ENCODE data around the gene PLOD2.

The PLOD2 gene

DNA sequence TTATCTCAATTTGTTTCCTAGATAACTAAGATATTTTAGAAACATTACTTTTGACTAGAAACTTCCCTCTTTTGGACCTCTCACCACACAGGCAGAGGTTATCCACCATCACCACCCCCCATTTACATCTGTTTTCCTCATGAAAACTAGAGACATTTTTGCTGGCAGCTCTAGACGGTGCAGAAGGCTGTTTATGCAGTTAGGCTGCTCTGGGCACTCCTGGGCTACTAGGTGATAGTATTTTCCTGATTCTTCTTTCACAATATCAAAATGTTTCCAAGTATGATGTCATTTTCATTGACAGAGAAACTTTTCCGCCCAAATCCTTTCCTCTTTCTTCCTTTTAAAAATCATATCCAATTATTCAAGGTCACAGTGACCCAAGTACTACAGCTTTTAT lies 67.1 kb downstream of the PLOD2 start:
- Histone ChIP-seq H3K9ac (ENCODE audit: low read length in 5 of 5) (no peak overlapping the region), H3K27me3 (ENCODE audit: control insufficient read depth in 5 of 5, insufficient read depth in 4 of 5, low read length in 5 of 5) (no peaks in the 10 kb centered on the region), H3K27ac (ENCODE audit: low read depth, low read length) (peak overlapping the region; percentile 6), H3K36me3 (ENCODE audit: control insufficient read depth in 5 of 5, insufficient read depth in 5 of 5, low read length in 5 of 5) (peaks cover 0 to 3% (median 0%) of the 10 kb centered on the region in 5 donors), H3K4me3 (ENCODE audit: low read depth in 1 of 5, low read length in 5 of 5) (no peak overlapping the region), H3K4me1 (ENCODE audit: control insufficient read depth in 5 of 5, insufficient read depth in 5 of 5, low read length in 5 of 5) (peaks cover 0 to 6% (median 0%) of the 10 kb centered on the region in 5 donors), H3K9me3 (ENCODE audit: control insufficient read depth in 5 of 5, low read length in 5 of 5) (no peaks in the 10 kb centered on the region)

DNA sequence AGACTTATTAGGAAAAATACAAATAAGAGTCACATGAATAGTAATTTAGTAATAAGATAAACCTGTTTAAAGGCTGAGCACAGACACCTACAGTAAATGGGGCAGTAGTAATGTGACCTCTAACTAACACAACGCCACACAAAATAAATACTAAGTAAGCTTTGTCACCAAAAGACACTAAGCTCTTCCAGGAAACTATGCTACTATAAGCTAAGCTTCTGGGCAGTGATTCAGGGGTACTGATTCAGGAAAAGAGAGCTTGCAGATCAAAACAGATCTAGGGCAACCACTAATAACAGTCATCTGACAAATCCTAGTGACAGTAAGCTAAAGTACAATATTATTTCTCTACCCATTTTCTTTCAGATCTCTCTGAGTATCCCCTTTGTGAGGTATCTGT lies 68.8 kb downstream of the PLOD2 start:
- Histone ChIP-seq H3K4me3 (ENCODE audit: low read depth in 1 of 5, low read length in 5 of 5) (no peak overlapping the region), H3K9ac (ENCODE audit: low read length in 5 of 5) (no peak overlapping the region), H3K36me3 (ENCODE audit: control insufficient read depth in 5 of 5, insufficient read depth in 5 of 5, low read length in 5 of 5) (peaks cover 0 to 3% (median 0%) of the 10 kb centered on the region in 5 donors), H3K4me1 (ENCODE audit: control insufficient read depth in 5 of 5, insufficient read depth in 5 of 5, low read length in 5 of 5) (peaks cover 0 to 6% (median 0%) of the 10 kb centered on the region in 5 donors), H3K27ac (ENCODE audit: low read depth, low read length) (peak overlapping the region; percentile 6), H3K9me3 (ENCODE audit: control insufficient read depth in 5 of 5, low read length in 5 of 5) (no peaks in the 10 kb centered on the region), H3K27me3 (ENCODE audit: control insufficient read depth in 5 of 5, insufficient read depth in 4 of 5, low read length in 5 of 5) (no peaks in the 10 kb centered on the region)

DNA sequence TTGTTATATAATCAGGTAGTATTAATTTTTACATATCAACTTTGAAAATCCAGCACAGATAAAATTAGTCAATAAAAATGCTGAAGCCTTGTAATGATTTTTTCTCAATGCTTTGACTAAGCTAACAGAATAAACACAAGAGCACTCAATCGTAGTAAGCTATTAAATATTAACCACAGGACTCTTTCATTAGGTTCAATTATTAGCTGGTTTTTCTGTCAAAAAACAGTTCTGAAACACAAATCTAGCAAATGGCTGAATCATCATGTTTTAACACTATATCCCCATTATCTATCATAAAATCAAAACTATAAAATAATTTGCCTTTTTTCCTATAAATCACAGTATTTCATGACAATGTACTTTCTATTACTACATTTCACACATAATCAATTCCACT lies 69.6 kb downstream of the PLOD2 start:
- H3K4me1 ChIP-seq (ENCODE audit: control insufficient read depth in 5 of 5, insufficient read depth in 5 of 5, low read length in 5 of 5), result peaks cover 0 to 6% (median 0%) of the 10 kb centered on the region in 5 donors
- peaks cover 0 to 4% (median 0%) of the 10 kb centered on the region in 5 donors for H3K36me3 ChIP-seq (ENCODE audit: control insufficient read depth in 5 of 5, insufficient read depth in 5 of 5, low read length in 5 of 5)
- H3K9me3 ChIP-seq (ENCODE audit: control insufficient read depth in 5 of 5, low read length in 5 of 5), result no peaks in the 10 kb centered on the region
- H3K9ac ChIP-seq (ENCODE audit: low read length in 5 of 5), result no peak overlapping the region
- H3K4me3 ChIP-seq (ENCODE audit: low read depth in 1 of 5, low read length in 5 of 5), result no peak overlapping the region
- H3K27ac ChIP-seq (ENCODE audit: low read depth, low read length), result peak overlapping the region; percentile 6
- no peaks in the 10 kb centered on the region for H3K27me3 ChIP-seq (ENCODE audit: control insufficient read depth in 5 of 5, insufficient read depth in 4 of 5, low read length in 5 of 5)

DNA sequence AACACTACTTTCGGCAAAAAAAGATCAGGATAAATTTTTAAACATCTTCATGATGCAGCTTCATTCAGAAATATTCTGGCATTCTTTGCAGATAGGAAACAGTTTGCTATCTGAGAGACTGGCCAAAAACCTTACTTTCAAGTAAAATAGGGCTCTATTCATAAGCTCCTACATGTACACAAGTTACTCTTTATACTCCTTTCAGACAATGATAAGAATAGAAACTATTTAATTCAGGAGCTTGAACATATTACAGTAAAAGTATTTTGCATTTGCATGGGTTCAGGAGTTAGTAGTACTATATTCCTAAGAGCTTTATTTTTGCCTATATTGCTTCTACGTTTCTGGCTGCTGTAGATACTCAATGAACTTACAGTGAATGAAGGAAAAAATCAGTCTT lies 70.5 kb downstream of the PLOD2 start:
- Histone ChIP-seq H3K9me3 (ENCODE audit: control insufficient read depth in 5 of 5, low read length in 5 of 5) (no peaks in the 10 kb centered on the region), H3K36me3 (ENCODE audit: control insufficient read depth in 5 of 5, insufficient read depth in 5 of 5, low read length in 5 of 5) (peaks cover 2 to 9% (median 4%) of the 10 kb centered on the region in 5 donors), H3K27me3 (ENCODE audit: control insufficient read depth in 5 of 5, insufficient read depth in 4 of 5, low read length in 5 of 5) (no peaks in the 10 kb centered on the region), H3K4me1 (ENCODE audit: control insufficient read depth in 5 of 5, insufficient read depth in 5 of 5, low read length in 5 of 5) (peaks cover 0 to 6% (median 0%) of the 10 kb centered on the region in 5 donors), H3K27ac (ENCODE audit: low read depth, low read length) (no peak overlapping the region), H3K4me3 (ENCODE audit: low read depth in 1 of 5, low read length in 5 of 5) (no peak overlapping the region), H3K9ac (ENCODE audit: low read length in 5 of 5) (no peak overlapping the region)

DNA sequence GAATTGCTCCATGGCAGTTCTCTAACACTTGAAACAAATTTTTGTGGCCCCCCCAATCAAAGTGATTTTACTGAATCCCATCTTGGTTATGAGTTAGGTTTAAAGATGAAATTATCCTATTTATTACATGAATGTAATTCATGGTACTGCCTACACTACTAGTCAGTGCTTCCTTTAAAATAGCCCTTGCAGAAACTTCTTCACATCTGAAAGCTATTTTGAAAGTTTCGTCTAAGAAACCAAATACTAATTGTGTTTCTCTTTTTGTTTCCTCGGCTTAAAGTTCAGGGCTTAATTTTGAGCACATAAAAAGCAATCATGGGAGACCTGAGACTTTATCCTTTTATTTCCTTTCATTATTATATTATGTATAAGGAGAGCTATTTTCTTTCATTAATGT lies 72.1 kb downstream of the PLOD2 start:
- Histone ChIP-seq H3K9me3 (ENCODE audit: control insufficient read depth in 5 of 5, low read length in 5 of 5) (no peaks in the 10 kb centered on the region), H3K27ac (ENCODE audit: low read depth, low read length) (no peak overlapping the region), H3K9ac (ENCODE audit: low read length in 5 of 5) (no peak overlapping the region), H3K4me3 (ENCODE audit: low read depth in 1 of 5, low read length in 5 of 5) (no peak overlapping the region), H3K27me3 (ENCODE audit: control insufficient read depth in 5 of 5, insufficient read depth in 4 of 5, low read length in 5 of 5) (no peaks in the 10 kb centered on the region), H3K36me3 (ENCODE audit: control insufficient read depth in 5 of 5, insufficient read depth in 5 of 5, low read length in 5 of 5) (peaks cover 3 to 9% (median 4%) of the 10 kb centered on the region in 5 donors), H3K4me1 (ENCODE audit: control insufficient read depth in 5 of 5, insufficient read depth in 5 of 5, low read length in 5 of 5) (peaks cover 0 to 3% (median 0%) of the 10 kb centered on the region in 5 donors)

DNA sequence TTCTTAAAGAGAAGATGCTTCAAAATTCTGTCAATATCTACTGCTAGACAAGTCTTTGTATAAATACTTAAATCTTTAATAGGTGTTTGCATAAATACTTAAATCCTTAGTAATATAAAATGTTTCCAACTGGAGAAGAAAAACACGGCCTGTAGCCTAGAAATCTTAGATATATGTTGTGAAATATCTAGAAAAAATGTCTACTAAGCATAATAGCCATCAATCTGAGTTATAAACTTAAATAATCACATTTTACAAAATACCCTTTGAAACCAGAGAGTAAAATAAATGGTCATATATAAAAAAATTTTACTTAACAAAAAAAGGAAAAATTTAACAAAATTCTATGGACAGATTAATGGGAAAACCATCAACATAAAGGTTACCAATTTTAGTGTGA lies 73.9 kb downstream of the PLOD2 start:
- no peaks in the 10 kb centered on the region for H3K9me3 ChIP-seq (ENCODE audit: control insufficient read depth in 5 of 5, low read length in 5 of 5)

DNA sequence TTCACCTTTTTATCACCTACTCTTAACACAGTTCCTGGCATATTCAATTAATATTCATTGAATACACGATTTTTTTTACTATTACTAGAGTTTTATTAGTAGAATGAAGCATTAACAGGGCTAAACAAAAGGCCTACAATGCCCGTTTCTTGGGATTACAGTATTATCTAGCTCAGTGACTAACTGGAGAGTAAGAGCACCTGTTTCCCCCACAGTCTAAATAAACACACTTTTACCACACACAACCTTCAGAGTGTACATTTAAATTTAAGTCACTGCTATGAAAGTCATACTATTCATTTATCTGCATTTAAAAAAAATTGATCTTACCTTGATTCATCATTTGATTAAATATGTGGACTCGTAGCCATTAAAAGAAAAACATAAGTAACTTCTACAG lies 74.8 kb downstream of the PLOD2 start:
- no peak overlapping the region for H3K9ac ChIP-seq (ENCODE audit: low read length in 5 of 5)
- no peak overlapping the region for H3K4me3 ChIP-seq (ENCODE audit: low read depth in 1 of 5, low read length in 5 of 5)
- H3K27me3 ChIP-seq (ENCODE audit: control insufficient read depth in 5 of 5, insufficient read depth in 4 of 5, low read length in 5 of 5), result no peaks in the 10 kb centered on the region
- no peaks in the 10 kb centered on the region for H3K4me1 ChIP-seq (ENCODE audit: control insufficient read depth in 5 of 5, insufficient read depth in 5 of 5, low read length in 5 of 5)
- no peak overlapping the region for H3K27ac ChIP-seq (ENCODE audit: low read depth, low read length)
- peaks cover 3 to 8% (median 4%) of the 10 kb centered on the region in 5 donors for H3K36me3 ChIP-seq (ENCODE audit: control insufficient read depth in 5 of 5, insufficient read depth in 5 of 5, low read length in 5 of 5)
- no peaks in the 10 kb centered on the region for H3K9me3 ChIP-seq (ENCODE audit: control insufficient read depth in 5 of 5, low read length in 5 of 5)

More for the DNA sequence above, 73.9 kb downstream of the PLOD2 start:
- Histone ChIP-seq H3K27ac (ENCODE audit: low read depth, low read length) (no peak overlapping the region), H3K9ac (ENCODE audit: low read length in 5 of 5) (no peak overlapping the region), H3K27me3 (ENCODE audit: control insufficient read depth in 5 of 5, insufficient read depth in 4 of 5, low read length in 5 of 5) (no peaks in the 10 kb centered on the region), H3K4me1 (ENCODE audit: control insufficient read depth in 5 of 5, insufficient read depth in 5 of 5, low read length in 5 of 5) (no peaks in the 10 kb centered on the region), H3K36me3 (ENCODE audit: control insufficient read depth in 5 of 5, insufficient read depth in 5 of 5, low read length in 5 of 5) (peaks cover 3 to 9% (median 4%) of the 10 kb centered on the region in 5 donors), H3K4me3 (ENCODE audit: low read depth in 1 of 5, low read length in 5 of 5) (no peak overlapping the region)

DNA sequence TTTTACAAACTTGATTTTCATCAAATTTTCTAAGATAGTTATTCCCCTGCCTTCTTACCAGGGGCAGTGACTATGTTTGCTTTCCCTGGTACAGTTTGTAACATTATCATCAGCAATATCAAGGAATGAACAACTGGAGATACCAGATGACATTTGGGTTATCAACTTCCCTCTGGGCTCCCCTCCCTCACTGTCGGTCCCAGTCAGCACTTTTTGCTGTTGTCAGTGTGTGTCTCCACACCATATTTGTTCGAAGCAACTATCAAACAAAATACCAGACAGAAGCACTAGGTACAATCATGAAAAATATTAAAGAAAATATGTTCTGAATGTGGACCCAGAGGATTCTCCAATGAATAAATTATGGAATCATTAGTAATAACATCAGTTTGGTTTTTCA lies 75.3 kb downstream of the PLOD2 start:
- H3K27ac ChIP-seq (ENCODE audit: low read depth, low read length), result no peak overlapping the region

DNA sequence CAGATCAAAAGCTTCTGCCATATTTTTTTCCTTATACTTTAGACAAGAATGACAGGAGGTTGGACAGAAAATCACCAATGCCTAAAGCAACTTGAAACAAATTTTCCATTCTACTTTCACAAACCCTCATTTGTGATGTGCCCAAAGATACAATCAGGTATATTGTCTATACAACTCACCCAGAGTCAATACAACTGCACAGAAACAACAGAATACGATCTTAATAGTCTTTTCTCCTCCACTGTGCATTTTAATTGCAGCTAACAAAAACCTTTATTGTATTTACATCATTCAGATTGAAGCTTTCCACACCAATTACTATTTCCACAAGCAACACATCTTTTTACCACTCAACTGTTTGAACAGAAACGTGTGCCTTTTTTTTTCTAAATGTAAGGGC lies 80.4 kb downstream of the PLOD2 start:
- Histone ChIP-seq H3K4me1 (ENCODE audit: control insufficient read depth in 5 of 5, insufficient read depth in 5 of 5, low read length in 5 of 5) (no peaks in the 10 kb centered on the region), H3K4me3 (ENCODE audit: low read depth in 1 of 5, low read length in 5 of 5) (no peak overlapping the region), H3K9ac (ENCODE audit: low read length in 5 of 5) (no peak overlapping the region), H3K27ac (ENCODE audit: low read depth, low read length) (no peak overlapping the region), H3K9me3 (ENCODE audit: control insufficient read depth in 5 of 5, low read length in 5 of 5) (peaks cover 0 to 3% (median 0%) of the 10 kb centered on the region in 5 donors), H3K36me3 (ENCODE audit: control insufficient read depth in 5 of 5, insufficient read depth in 5 of 5, low read length in 5 of 5) (peaks cover 0 to 26% (median 11%) of the 10 kb centered on the region in 5 donors), H3K27me3 (ENCODE audit: control insufficient read depth in 5 of 5, insufficient read depth in 4 of 5, low read length in 5 of 5) (no peaks in the 10 kb centered on the region)

More for the DNA sequence above, 75.3 kb downstream of the PLOD2 start:
- H3K9me3 ChIP-seq (ENCODE audit: control insufficient read depth in 5 of 5, low read length in 5 of 5), result no peaks in the 10 kb centered on the region
- no peaks in the 10 kb centered on the region for H3K4me1 ChIP-seq (ENCODE audit: control insufficient read depth in 5 of 5, insufficient read depth in 5 of 5, low read length in 5 of 5)
- H3K9ac ChIP-seq (ENCODE audit: low read length in 5 of 5), result no peak overlapping the region
- H3K27me3 ChIP-seq (ENCODE audit: control insufficient read depth in 5 of 5, insufficient read depth in 4 of 5, low read length in 5 of 5), result no peaks in the 10 kb centered on the region
- no peak overlapping the region for H3K4me3 ChIP-seq (ENCODE audit: low read depth in 1 of 5, low read length in 5 of 5)
- H3K36me3 ChIP-seq (ENCODE audit: control insufficient read depth in 5 of 5, insufficient read depth in 5 of 5, low read length in 5 of 5), result peaks cover 3 to 9% (median 5%) of the 10 kb centered on the region in 5 donors

DNA sequence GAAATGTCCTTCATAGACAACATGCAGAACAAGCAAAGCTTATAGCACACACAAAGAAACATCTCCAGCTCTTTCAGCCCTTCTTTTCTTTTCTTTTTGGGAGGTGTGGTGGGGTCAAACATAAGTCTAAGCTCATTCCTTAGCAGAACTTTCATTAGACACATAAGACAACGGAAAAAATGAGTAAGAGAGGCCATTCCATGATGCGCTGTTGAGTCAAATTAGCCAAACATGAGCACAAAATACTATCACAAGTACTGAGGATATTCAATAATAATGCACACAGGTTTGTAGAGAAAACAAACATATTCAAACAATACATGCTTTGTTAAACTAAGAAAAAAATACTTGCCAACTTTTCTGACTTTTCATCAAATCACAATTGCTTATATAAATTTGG lies 83.0 kb downstream of the PLOD2 start:
- peaks cover 0 to 26% (median 11%) of the 10 kb centered on the region in 5 donors for H3K36me3 ChIP-seq (ENCODE audit: control insufficient read depth in 5 of 5, insufficient read depth in 5 of 5, low read length in 5 of 5)
- H3K27ac ChIP-seq (ENCODE audit: low read depth, low read length), result no peak overlapping the region
- H3K9me3 ChIP-seq (ENCODE audit: control insufficient read depth in 5 of 5, low read length in 5 of 5), result peaks cover 0 to 3% (median 0%) of the 10 kb centered on the region in 5 donors
- H3K4me3 ChIP-seq (ENCODE audit: low read depth in 1 of 5, low read length in 5 of 5), result no peak overlapping the region
- H3K9ac ChIP-seq (ENCODE audit: low read length in 5 of 5), result no peak overlapping the region
- H3K27me3 ChIP-seq (ENCODE audit: control insufficient read depth in 5 of 5, insufficient read depth in 4 of 5, low read length in 5 of 5), result no peaks in the 10 kb centered on the region
- H3K4me1 ChIP-seq (ENCODE audit: control insufficient read depth in 5 of 5, insufficient read depth in 5 of 5, low read length in 5 of 5), result peaks cover 0 to under 1% (median 0%) of the 10 kb centered on the region in 5 donors

All from subcutaneous abdominal adipose tissue (tissue), 5 donors.